OCI-LY3 (cell line): ENCODE measurements around the gene GNAQ.

Experiments
- H2AFZ ChIP-seq: fragments of 200-600, 300-600 bp; shearing (Covaris generic); 2 replicates; pipeline ENCODE4 v1.6.0; 2014; ENCODE audit warnings: antibody characterized with exemption, low read depth, low read length
- H3K27ac ChIP-seq: fragments of 200-600, 300-600 bp; sonication (generic); 2 replicates; pipeline ENCODE4 v1.5.1; 2014; ENCODE audit warnings: mild to moderate bottlenecking, low read length, moderate library complexity, mixed read lengths
- H3K27me3 ChIP-seq: fragments of 200-600, 300-600 bp; sonication (generic); 2 replicates; pipeline ENCODE4 v1.6.1; 2014; ENCODE audit warnings: low read depth, low read length, mixed read lengths
- H3K36me3 ChIP-seq: fragments of 200-600, 300-600 bp; sonication (generic); replicated peaks from 2 replicates; pipeline ENCODE3; 2014; ENCODE audit warnings: low read depth, low read length, mixed read lengths
- H3K4me1 ChIP-seq: fragments of 300-600, 200-600 bp; sonication (generic); 2 replicates; pipeline ENCODE4 v1.6.1; 2014; ENCODE audit warnings: low read length, mixed read lengths
- H3K4me2 ChIP-seq: fragments of 200-600, 300-600 bp; sonication (generic); 2 replicates; pipeline ENCODE4 v1.6.1; 2014; ENCODE audit warnings: low read length, mixed read lengths
- H3K4me3 ChIP-seq: fragments of 300-600, 200-600 bp; sonication (generic); 2 replicates; pipeline ENCODE4 v1.5.1; 2014; ENCODE audit warnings: antibody characterized with exemption, mild to moderate bottlenecking, low read length, moderate library complexity
- H3K79me2 ChIP-seq: fragments of 300-600, 200-600 bp; shearing (Covaris generic); 2 replicates; pipeline ENCODE4 v1.6.1; 2014; ENCODE audit warnings: mild to moderate bottlenecking, low read length, mixed read lengths
- H3K9ac ChIP-seq: fragments of 300-600, 200-600 bp; shearing (Covaris generic); 2 replicates; pipeline ENCODE4 v1.6.0; 2014; ENCODE audit warnings: mild to moderate bottlenecking, low read length, moderate library complexity
- H3K9me3 ChIP-seq: fragments of 200-600, 300-600 bp; shearing (Covaris generic); 2 replicates; pipeline ENCODE4 v1.6.1; 2014; ENCODE audit warnings: low read length, mixed read lengths; ENCODE audit not compliant: insufficient read depth
- H4K20me1 ChIP-seq: fragments of 200-600, 300-600 bp; sonication (generic); 2 replicates; pipeline ENCODE4 v1.6.1; 2016; ENCODE audit warnings: low read length, mixed read lengths; ENCODE audit not compliant: insufficient read depth
- CTCF ChIP-seq: fragments of 200-600, 300-600 bp; sonication (generic); IDR thresholded peaks from 2 replicates; pipeline ENCODE4 v1.5.1; 2014; ENCODE audit warnings: antibody characterized with exemption, low read length, low read depth
- EZH2phosphoT487 ChIP-seq: fragments of 200-600 bp; shearing (Covaris generic); IDR thresholded peaks from 2 replicates; pipeline ENCODE4 v1.6.1; 2018; ENCODE audit warnings: antibody characterized with exemption, mixed run types, low read depth

Gene GNAQ

GRCh38 chr9:77989458-77989857 is 42.2 kb downstream of the GNAQ start:
- Histone ChIP-seq H3K4me2 (no peak overlapping the region), H2AFZ (no peak overlapping the region), H3K9me3 (no peaks in the 10 kb centered on the region), H4K20me1 (no peaks in the 10 kb centered on the region), H3K79me2 (no peaks in the 10 kb centered on the region), H3K36me3 (no peaks in the 10 kb centered on the region), H3K9ac (no peak overlapping the region), H3K27me3 (no peaks in the 10 kb centered on the region), H3K4me3 (no peak overlapping the region), H3K27ac (no peak overlapping the region), H3K4me1 (no peaks in the 10 kb centered on the region)
- no peak for TF ChIP-seq EZH2phosphoT487
- no peak for TF ChIP-seq CTCF

- Histone ChIP-seq H3K27me3 (no peaks in the 10 kb centered on the region), H3K36me3 (no peaks in the 10 kb centered on the region), H3K79me2 (no peaks in the 10 kb centered on the region), H3K27ac (no peak overlapping the region), H4K20me1 (no peaks in the 10 kb centered on the region), H3K4me2 (no peak overlapping the region), H2AFZ (no peak overlapping the region), H3K9me3 (no peaks in the 10 kb centered on the region), H3K4me1 (no peaks in the 10 kb centered on the region), H3K9ac (no peak overlapping the region), H3K4me3 (no peak overlapping the region)
- no peak for TF ChIP-seq EZH2phosphoT487
- TF ChIP-seq CTCF, result no peak
Measured at GRCh38 chr9:77988630-77989029, 43.0 kb downstream of the GNAQ start.

GRCh38 chr9:77987880-77988525 is 43.6 kb downstream of the GNAQ start:
- H3K4me2 ChIP-seq, result no peak overlapping the region
- H3K4me1 ChIP-seq, result no peaks in the 10 kb centered on the region
- no peaks in the 10 kb centered on the region for H4K20me1 ChIP-seq
- no peaks in the 10 kb centered on the region for H3K27me3 ChIP-seq
- H3K4me3 ChIP-seq, result no peak overlapping the region
- no peaks in the 10 kb centered on the region for H3K9me3 ChIP-seq
- H3K27ac ChIP-seq, result no peak overlapping the region
- no peak overlapping the region for H2AFZ ChIP-seq
- no peak overlapping the region for H3K9ac ChIP-seq
- TF ChIP-seq CTCF, result no peak
- TF ChIP-seq EZH2phosphoT487, result no peak
- no peaks in the 10 kb centered on the region for H3K36me3 ChIP-seq
- no peaks in the 10 kb centered on the region for H3K79me2 ChIP-seq

DNA sequence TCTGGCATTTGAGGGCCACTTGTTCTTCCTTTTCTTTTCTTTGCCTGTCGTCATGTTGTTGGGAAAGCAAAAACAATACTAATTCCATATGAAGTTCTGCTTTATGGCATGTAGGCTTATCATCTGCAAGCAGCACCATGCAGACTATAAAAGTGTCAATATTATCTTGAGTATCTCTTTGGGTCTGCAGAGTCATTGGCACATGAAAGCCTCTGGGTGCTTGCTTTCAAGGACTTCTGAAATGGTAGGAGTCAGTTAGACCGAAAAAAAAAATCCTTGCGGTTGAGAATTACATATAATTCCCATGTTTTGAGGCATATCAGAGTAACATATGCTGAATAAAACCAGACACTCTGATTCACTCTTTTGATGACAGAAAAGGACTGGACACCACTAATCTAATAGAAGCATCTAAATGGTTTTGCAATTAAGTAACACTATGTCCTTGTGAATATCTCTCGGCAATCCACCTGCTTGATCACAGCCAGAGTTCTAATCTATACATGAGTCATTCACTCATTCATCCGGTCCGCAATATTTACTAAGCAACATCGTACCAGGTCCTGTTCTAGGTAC is 44.4 kb downstream of the GNAQ start:
- Histone ChIP-seq H3K4me1 (no peaks in the 10 kb centered on the region), H2AFZ (no peak overlapping the region), H3K36me3 (no peaks in the 10 kb centered on the region), H3K27me3 (no peaks in the 10 kb centered on the region), H4K20me1 (no peaks in the 10 kb centered on the region), H3K9me3 (no peaks in the 10 kb centered on the region), H3K9ac (no peak overlapping the region), H3K4me3 (no peak overlapping the region), H3K27ac (no peak overlapping the region), H3K79me2 (no peaks in the 10 kb centered on the region), H3K4me2 (no peak overlapping the region)
- TF ChIP-seq EZH2phosphoT487, result no peak
